ENCODE data around the gene CBX1.

Gene CBX1

DNA sequence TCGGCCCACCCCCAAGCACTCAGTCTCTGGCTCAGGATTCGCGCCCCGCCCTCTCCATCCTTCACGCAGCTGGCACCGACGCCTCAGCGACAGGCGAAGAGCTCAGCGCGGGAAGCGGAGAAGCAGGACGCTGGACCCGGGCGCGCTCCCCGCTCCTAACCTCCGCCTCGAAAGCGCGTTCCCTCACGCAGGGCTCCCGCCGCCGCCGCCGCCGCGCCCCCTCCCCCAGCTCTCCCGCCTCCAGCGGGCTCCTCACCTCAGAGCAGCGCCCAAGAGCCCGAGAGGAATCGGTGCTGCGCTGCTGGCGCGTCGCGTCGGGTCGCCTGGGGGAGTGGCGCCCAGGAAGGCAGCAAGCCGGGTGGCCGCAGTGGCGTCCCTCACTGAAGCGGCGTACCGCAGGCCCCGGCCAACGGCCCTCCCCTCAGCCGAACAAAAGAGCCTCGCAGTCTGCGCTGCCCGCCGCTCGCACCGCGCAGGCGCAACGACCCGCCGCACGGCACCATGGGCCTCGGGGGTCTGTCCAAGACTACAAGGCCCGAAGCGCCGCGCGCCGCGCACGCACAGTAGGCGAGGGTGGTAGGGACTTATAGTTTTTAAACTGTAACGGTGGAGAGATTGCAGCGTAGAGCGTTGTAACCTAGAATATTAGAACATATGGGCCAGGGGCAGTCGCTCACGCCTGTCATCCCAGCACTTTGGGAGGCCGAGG is at the start of gene CBX1:
Gene CBX1 (minus strand): TSS at position 467 of the 709 bp plus-strand sequence. CDS start 24,474 bp downstream, outside the sequence.
- H3K4me3 ChIP-seq (ENCODE audit: low read depth, low read length), result peak within 1 kb of the TSS; percentile 89
- TF ChIP-seq, protein P1, sequence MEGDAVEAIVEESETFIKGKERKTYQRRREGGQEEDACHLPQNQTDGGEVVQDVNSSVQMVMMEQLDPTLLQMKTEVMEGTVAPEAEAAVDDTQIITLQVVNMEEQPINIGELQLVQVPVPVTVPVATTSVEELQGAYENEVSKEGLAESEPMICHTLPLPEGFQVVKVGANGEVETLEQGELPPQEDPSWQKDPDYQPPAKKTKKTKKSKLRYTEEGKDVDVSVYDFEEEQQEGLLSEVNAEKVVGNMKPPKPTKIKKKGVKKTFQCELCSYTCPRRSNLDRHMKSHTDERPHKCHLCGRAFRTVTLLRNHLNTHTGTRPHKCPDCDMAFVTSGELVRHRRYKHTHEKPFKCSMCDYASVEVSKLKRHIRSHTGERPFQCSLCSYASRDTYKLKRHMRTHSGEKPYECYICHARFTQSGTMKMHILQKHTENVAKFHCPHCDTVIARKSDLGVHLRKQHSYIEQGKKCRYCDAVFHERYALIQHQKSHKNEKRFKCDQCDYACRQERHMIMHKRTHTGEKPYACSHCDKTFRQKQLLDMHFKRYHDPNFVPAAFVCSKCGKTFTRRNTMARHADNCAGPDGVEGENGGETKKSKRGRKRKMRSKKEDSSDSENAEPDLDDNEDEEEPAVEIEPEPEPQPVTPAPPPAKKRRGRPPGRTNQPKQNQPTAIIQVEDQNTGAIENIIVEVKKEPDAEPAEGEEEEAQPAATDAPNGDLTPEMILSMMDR (IDR thresholded peaks at IDR 0.05; ENCODE audit: borderline replicate concordance, insufficient read depth, low read depth, low read length), result no peak

DNA sequence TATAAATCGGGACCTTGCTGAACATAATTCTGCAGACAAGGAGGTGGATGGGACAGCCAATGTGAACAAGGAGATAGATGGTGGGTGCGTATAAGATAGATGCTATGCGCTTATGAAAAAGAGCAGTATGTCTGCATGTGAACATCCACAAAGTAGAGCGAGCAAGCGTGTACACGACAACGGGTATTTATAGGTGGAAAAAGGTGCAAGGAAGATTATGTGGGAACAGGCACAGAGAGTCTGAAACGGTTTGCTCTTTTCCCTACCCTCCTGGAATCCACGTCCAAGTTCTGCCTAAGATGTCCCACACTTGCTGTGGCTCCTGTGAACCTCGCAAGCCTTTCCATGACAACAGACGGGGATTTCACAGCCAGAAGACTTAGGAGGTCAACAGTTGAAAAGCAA is 49.3 kb upstream of the CBX1 start:
- no peak overlapping the region for H3K4me3 ChIP-seq (ENCODE audit: low read depth, low read length)
- TF ChIP-seq, protein P1 (IDR thresholded peaks at IDR 0.05; ENCODE audit: borderline replicate concordance, insufficient read depth, low read depth, low read length), result no peak

DNA sequence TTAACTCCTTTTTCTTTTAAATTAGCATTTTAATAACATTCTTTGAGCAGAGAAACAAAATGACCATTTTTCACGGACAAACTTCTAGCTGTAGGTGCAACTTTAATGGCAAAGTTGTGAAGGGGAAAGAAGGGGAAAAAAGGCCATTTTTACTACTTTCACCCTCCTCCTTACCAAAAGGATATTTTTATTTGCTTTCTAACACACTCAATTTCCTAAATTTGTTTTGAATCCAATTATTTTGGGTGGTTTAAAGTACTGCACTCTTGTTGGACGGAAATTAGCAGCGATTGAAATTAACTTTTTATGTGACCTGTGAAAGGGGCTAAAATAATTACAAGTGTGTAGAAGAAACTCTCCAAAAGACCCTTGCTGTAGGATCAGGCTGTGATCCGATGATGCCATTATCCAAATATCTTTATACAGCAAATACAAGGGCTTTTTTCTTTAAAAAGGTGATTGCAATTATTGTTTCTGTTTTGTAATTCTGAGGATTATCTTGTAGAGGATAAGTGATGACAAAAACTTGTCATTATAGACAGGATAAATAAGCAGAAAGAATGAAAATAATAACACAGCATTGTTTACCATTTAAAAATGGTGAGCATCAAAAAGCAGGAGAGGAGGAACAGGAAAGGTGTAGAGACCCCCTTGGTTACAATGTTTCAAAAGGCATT is 48.6 kb upstream of the CBX1 start:
- no peak overlapping the region for H3K4me3 ChIP-seq (ENCODE audit: low read depth, low read length)
- TF ChIP-seq, protein P1 (IDR thresholded peaks at IDR 0.05; ENCODE audit: borderline replicate concordance, insufficient read depth, low read depth, low read length), result no peak

DNA sequence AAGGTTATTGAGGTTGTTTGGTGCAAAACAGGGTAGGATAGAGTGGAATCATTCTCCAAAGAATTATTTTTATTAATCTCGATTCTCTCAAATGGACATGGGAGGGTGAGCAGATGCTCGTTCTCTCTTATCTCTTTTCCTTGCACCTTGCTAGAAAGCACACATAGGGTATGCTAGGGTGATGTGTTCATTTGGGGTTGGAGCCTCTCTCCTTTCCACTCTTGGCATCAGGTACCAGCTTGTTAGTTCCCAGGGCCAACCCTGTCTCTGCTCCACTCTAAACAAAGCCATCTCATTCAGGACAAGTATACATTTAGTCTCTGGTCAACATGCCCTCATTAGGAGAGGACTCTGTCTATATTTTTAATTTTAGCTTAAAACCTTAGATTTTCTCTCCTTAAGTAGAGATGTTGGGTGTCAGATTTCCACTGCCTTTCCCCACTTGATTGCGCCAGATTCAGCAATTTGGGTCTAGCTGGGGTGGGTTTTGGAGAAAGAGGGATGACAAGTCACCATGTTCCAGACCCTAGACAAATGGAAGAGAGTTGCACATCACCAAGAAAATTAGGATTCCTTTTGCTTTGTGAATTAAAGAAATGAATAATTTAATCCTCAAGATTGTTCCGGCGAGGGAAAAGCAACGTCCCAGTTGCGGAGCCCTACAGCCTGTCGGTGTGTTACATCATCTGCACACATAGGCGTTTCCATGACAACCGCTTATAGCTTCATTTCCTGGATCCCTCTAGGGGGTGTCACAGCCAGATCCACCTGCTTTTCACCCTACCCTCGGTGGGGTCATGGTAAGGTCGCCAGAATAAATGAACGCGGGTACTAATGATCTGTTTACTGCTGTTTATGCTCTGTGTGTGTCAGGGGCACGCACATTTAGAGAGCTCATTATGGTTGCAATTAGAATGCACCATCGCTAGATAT is 47.8 kb upstream of the CBX1 start:
- no peak overlapping the region for H3K4me3 ChIP-seq (ENCODE audit: low read depth, low read length)
- TF ChIP-seq, protein P1 (IDR thresholded peaks at IDR 0.05; ENCODE audit: borderline replicate concordance, insufficient read depth, low read depth, low read length), result no peak

DNA sequence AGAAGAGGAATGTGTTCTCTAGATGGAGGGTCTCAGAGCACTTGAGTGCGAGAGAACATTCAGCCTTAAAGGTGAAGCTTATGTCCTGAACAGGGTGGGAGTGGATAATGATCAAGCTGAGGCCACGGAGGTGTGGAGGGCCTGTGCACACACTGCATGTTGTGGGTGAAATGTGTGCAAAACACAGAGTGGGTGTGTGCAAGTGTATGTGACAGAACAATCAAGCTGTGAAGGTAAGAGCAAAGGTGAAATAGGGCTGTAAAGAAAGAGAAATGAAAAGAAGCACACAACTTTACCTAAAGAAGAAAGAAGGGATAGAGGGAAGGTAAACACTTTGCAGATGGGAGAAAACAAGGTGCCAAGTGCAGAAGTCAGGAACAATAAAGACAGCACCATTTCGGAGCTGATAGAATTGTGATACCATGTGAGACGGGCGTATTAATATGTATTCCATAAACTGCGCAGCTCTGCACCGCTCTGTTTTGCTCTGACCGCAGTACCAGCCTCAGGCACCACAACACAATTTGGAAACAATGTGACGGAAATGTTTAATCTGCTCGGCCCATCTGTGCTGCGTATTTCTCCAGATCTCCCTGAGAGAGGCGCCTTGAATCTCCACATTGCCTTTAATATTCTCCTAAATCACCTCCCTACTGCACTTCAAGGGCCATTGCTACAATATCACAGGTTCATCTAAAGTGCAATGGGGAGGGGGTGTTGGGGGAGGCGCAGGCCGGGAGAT is 46.9 kb upstream of the CBX1 start:
- TF ChIP-seq, protein P1 (IDR thresholded peaks at IDR 0.05; ENCODE audit: borderline replicate concordance, insufficient read depth, low read depth, low read length), result no peak

DNA sequence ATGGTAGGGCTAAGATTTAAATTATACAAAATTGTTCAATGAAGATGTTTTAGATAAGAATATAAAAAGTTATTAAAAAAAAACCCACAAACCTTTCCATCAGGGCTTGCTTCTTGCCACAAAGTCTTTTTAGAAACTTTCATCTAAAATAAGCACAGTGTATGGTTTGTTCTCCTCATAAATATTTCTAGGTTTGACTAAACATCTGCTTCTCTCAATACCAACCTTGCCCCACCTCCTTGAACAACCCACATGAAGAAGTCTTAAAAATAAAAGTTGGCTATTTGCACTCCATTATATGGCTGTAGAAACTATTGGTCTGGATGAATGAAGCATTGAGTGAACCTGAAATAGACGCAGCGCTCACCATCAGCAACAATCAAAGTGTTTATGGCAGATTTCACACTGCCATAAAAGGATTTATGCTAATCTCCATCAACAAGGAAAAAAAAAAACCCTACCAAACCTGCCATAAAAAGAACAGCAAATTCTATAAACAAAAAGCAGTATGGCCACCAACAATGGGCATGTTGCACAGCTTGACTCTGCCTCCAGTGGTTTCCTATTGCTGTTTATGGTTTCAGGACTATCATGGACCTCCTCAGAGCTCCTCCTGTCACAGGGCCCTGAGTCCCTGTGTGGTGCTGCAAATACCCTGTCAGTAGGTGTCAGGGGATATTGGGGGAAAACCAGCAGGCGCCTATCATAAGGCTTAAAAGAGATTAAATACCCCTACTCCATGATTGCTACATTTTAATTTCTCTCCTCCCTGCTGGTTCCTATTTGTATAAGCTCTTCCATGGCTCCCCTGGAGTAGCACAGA is 43.9 kb upstream of the CBX1 start:
- H3K4me3 ChIP-seq (ENCODE audit: low read depth, low read length), result no peak overlapping the region
- TF ChIP-seq, protein P1 (IDR thresholded peaks at IDR 0.05; ENCODE audit: borderline replicate concordance, insufficient read depth, low read depth, low read length), result no peak

More for the DNA sequence above, 46.9 kb upstream of the CBX1 start:
- H3K4me3 ChIP-seq (ENCODE audit: low read depth, low read length), result no peak overlapping the region
